HuH-7.5 (cell line): ENCODE results near the gene CREBBP.
"Not testable (repeated sequence)": the region's sequence is repeated elsewhere in the genome, so short reads cannot be mapped to it uniquely, and the experiment has no call there.

Experiments used
- DNase-seq: peaks from one replicate; pipeline ENCODE4 v3.0.0; 2011; ENCODE audit warnings: low spot score

The CREBBP gene

DNA sequence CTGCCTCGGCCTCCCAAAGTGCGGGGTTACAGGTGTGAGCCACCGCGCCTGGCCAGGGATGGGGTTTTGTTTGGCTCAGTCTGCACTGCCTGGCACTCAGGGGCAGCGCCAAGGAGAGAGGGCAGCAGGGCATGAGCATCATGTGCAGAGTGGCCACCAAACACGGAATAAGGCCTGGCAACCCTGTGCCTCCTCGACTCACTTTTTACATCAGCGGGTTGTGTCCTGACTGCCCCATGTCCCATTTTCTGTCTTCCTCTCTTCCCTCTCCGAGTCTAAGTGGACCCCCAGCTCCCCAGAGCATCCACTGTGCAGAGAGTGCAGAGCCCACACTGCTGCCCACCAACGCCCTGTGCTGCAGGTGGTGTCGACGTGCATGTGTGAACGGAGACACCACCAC, 145.0 kb downstream of the CREBBP start:
- DNase-seq: no peak

DNA sequence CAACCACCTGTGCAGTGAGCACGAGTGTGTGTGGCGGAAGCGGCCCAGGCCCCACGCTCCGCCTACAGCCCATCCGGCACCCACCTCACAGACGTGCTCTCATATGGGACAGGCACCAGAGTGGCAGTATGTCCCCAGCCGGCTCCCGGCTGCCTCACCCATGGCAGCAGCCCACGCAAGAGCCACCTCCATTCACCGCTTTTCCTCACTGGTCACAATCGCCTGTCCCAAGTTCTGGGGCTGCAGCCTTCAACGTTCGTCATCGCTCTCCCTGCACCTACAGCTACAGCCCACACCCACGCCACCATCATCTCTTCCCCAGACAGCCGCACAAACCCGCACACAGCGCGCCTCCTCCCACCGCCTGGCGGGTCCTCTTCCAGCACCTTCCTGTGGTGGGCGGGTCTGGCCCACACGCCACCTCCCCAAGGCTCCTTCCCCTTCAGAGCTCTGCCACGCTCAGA, 145.7 kb downstream of the CREBBP start:
- DNase-seq: no peak

DNA sequence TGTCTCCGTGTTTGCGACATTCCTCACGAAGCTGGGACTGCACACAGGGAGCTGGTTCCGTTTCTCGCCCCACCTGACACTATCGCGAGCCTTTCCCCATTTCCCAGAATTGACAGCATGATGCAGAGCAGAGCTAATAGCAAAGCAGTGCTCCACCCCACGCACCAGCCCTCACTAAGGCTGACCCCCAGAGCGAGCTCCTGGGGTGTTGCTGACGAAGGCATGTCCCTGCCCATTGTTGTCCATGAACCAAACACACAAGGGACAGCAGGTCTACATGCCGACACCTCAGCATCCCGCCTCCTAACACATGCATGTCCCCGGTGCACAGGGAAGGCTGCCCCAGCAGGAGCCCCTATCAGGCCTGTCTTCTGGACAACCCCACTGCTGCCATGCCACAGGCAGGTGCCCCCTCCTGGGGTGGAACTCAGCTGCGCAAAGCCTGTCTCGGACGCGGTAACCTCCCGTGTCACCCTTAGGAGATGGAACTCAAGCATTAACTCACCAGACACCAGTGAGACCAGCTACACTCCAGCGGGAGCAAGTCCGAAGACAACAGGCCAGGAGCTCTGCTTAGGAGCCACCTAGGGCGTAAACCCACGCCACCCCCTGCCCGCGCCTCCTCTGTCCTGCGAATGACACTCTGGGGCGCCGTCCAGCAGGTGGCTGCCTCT, 146.3 kb downstream of the CREBBP start:
- DNase-seq: no peak

DNA sequence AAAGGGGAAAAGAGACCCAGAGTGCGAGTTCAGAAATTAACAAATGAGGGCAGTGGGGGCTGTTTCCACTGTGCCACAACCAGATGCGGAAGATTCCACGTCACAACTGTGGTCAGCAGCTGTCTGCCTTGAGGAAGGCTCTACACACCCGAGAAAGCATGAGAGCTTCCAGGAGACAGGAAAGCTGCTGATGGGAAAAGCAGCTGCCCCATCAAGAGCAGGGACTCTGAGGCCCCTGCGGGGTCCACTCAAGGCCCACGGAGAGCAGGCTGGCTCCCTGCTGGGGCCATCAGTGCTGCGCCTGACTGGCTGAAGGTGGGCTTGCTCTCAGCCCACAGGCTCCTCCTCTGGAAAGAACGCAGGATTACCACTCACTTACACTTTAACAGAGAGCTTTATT, 148.3 kb downstream of the CREBBP start:
- no peak for DNase-seq

DNA sequence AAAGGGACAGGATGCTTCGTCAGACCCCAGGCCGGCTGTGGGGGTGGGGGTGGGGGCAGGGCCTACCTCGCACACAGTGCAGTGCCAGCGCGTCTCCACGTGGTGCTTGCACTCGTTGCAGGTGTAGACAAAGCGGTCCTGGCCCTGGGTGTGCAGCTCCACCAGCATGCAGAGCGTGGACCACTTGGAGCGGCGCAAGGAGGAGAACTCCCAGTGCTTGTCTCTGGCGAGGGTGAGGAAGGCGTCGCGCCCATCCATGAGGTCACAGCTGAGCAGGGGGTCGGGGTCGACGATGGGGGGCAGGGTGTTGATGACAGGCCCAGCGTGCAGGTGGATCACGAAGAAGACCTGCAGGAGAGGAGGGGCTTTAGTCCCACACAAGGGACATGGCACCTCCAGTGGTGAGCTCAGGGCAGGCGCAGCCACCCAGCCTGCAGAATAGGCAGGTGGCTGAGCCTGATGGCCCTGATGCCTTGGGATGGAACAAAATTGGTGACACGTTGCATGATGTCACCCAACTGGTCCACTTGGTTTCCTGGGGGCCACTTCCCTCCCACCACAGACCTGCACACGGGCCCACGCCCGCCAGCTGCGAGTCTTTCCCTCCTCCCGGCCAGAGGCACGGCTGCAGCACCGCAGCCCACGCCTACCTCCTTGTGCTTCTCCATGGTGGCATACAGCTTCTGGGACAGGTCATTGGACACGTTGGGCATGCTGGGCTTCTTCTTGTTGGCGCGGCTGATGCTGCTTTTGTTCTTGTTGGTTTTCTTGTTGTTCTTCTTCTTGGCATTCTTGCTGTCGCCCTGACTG, 149.2 kb downstream of the CREBBP start:
- no peak for DNase-seq

DNA sequence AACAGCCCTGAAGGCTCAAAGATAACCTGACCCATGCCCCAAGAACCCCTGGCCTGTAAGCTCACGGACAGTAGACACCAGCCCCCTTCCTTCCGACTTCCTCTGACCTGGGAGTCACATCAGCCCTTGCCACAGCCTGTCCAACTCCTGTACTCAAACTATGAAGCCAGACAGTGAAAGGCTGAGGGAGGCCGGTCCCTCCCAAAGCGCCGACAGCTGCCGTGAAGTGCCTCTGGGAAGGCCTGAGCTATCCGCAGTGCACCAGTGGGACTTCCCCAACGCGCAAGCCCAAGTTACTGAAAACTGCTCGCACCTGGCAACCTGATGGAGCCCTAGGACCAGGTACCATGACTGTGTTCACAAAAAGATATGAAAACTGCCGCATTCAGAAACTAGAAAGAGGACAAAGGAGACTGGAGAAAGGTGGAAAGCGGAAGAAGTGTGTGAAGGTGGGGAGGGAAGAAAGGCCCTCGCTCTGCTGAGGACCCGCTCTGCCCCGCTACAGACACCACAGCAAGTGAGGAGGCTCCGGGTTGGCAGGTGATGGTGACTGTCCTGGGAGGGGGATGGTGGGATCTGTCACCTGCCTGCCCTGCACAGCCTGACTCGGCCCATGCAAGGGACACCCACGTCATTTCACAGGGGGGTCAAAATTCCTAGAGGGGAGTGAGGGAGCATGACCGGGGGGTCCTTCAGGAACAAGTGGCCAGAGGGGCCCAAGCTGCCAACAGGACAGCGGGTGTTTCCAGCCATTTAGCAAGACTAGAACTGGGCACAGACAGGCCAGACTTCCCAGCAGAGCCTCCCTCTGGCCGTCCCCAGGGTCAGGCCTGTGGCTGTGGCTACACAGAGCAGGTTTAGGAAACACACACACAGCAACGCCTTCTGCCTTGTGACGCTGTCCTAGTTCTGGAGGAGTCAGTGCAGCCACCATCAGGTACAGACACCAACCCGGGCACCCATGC, 150.1 kb downstream of the CREBBP start:
- no peak for DNase-seq

DNA sequence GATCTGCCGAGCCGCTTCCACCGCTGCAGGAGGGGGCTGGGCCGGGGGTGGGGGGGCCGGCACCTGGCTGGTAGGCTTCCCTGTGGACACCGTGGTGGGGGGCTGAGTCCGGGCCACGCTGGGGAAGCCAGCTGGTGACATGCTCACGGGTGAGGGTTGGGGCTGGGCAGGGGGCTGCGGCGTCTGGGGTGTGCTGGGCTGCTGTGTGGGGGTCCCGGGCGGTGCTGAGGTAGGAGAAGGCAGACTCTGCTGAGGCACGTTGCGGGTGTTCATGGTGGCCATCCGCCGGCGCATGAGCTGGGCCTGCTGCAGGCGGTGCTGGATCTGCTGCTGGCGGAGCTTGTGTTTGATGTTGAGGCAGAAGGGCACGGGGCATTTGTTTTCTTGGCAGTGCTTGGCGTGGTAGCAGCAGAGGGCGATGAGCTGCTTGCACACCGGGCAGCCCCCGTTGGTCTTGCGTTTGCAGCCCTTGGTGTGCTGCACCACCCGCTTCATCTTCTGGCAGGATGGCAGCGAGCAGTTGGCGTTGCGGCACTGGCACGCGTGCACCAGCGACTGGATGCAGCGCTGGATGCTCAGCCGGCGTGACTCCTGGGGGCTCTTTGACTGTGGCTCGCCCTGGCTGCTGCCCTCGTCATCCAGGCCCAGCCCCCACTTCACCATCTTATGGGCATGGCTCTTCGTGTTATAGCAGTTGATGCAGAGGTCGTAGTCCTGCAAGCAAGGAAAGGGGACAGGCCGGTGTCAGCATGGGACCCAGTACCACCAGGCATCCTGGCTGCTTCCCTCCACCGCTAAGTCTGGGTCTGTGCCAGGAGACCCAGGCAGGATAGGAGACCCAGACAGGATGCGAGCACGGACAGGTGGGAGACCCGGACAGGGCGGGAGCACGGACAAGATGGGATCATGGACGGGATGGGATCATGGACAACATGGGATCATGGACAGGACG, 151.1 kb downstream of the CREBBP start:
- no peak for DNase-seq

DNA sequence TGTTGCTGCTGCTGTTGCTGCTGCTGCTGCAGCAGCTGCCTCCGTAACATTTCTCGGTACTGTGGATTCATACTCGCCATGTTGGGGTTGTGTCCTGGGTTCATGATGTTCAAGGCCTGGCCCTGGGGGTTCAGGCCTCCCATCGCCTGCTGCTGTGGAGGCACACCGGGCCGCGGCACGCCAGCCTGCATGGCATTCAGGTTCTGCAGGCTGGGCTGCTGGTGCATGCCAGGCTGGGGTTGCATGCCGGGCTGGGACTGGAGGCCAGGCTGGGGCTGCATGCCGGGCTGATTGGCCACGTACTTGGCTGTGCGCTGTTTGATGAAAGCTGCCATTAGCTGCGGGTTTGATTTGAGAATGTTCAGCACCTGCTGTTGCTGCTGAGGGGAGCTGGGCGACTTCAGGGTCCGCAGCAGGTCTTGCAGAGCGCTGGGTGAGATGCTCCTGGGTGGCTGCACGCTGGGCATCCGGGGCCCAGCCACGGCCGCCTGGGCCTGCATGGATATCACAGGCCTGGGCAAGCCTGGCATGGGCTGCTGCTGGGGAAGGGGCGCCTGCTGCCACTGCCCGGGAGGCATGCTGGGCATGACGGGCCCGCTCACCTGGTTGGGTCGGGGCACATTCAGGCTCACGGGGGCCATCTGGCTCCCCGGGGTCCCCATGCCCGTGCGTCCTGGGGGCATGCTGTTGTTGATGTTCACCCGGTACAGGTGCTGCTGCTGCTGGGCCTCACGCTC, 151.9 kb downstream of the CREBBP start:
- DNase-seq: no peak

DNA sequence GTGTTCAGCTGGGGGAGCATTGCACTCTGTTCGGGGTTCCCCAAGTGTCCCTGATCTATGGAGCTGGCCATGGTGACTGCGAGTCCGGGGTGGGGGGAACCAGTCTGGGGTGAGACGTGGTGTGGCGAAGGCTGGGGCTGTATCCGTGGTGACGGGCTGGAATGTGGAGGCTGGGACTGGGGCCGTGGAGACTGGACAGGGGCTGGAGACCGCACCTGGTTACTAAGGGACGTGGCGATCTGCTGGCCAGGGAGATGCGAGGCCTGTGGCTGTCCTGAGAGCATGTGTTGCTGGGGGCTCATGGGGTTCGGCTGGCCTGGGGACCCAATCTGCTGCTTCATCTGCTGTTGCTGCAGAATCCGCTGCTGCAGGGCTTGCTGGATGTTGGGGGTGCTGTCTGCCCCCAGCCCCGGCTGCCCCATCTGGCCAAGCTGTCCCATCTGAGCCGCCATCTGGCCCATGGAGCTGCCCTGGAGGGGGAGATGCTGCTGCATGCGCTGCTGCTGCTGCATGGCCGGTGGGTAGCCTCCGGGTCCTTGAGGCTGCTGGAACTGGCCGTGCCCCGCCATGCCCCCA, 152.6 kb downstream of the CREBBP start:
- no peak for DNase-seq

DNA sequence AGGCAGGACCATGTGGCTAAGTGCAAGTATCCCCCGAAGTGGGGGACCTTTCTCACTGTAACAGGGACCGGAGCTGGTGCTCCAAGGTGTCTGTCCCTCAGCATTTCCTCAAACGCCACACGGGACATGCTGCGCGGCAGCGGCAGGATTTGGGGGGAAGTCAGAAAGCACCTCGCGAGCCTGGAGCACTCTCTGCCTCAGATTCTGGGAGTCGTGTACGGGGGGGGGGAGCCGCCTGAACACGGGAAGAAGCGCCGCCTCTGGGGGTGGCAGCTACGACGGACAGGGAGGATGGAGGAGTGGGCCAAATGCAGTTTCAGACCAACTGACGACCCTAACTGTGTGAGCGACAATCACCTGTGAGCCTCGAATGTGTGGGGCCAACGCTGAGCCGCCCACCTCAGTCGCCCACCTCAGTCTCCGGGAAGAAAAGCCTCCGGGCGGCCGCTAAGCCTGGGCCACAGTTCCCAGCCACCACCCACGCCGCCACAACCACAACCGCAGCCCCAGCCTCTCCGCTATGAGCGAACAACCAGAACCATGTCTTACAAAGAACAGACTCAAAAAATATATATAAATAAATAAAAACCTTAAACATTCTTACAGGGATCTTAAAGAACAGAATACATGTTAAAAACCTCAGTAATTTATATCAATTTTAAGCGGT, 154.4 kb downstream of the CREBBP start:
- no peak for DNase-seq

DNA sequence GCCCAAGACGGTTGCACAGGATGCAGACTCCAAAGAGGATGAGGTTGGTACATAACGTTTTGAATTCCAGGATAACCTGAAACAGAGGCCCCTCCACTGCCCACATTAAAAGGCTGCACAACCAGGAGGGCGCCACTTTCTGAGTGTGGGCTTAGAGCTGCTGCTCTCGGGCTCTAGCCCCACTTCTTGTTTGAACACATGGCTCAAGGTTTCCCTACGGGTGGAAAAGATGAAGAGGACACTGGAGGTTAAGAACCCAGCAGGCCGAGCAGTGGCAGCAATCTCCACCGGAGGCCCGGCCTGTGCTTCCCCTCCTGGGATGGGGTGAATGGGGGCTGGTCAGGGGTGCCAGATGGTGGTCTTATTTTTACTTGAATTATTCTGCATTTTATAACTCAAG, 155.2 kb downstream of the CREBBP start:
- DNase-seq: no peak

DNA sequence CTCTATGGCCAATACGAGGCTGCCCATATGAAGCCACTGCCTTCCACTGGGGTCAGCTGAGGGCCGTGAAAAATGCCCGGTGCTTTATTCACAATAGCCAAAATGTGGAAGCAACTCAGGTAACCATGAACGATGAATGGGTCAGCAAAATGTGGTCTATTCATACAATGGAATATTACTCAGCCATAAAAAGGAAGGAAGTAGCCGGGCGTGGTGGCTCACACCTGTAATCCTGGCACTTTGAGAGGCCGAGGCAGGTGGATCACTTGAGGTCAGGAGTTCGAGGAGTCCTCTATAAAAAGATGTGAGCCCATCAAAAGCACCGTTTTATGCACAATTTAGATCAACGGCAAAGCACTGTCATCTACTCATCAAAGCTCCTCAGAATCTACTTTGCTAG, 158.0 kb downstream of the CREBBP start:
- no peak for DNase-seq

DNA sequence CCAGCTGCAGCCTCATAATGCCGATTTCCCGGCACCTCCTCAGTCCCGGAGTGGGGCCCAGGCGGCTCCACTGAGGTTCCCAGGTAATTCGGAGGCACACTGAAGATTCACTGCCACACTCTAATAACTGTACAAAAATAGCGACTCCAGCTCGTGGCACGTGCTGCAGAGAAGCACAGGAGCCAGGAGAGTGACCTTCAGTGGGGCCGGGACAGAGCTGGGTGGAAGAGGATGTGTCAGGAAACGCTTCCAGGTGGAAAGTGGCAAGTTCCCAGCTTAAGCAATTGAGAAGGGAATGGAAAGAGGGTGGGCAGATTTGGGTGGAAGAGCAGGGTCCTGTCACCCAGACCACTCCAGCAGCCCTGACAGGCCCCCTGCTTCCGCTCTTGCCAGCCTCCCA, 160.1 kb downstream of the CREBBP start:
- DNase-seq: no peak

DNA sequence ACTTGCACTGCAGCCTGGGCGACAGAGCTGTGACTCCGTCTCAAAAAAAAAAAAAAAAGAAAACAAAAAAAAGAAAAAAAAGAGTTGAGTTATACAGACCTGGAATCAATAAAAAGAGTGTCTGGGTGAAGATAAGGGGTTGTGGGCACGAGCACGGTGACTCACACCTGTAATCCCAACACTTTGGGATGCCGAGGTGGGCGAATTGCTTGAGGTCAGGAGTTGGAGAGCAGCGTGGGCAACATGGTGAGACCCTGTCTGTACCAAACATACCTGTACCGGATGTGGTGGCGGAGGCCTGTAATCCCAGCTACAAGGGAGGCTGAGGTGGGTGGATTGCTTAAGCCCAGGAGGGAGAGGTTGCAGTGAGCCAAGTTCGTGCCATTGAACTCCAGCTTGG, 161.9 kb downstream of the CREBBP start:
- DNase-seq: no peak

DNA sequence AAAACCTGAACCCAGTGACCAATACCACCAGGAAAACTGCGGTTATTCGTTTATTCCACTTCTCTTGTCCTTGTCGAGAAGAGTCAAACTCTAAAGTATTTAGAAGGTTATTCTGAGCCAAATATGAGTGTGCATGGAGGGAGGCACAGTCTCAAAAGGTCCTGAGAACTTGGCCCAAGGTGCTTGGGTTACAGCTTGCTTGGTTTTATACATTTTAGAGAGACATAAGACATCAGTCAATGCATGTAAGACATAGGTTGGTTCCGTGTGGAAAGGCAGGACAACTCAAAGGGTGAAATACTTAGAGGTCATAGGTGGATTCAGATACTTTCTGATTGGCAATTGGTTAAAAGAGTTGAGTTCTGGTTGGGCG, 162.5 kb downstream of the CREBBP start:
- no peak for DNase-seq

DNA sequence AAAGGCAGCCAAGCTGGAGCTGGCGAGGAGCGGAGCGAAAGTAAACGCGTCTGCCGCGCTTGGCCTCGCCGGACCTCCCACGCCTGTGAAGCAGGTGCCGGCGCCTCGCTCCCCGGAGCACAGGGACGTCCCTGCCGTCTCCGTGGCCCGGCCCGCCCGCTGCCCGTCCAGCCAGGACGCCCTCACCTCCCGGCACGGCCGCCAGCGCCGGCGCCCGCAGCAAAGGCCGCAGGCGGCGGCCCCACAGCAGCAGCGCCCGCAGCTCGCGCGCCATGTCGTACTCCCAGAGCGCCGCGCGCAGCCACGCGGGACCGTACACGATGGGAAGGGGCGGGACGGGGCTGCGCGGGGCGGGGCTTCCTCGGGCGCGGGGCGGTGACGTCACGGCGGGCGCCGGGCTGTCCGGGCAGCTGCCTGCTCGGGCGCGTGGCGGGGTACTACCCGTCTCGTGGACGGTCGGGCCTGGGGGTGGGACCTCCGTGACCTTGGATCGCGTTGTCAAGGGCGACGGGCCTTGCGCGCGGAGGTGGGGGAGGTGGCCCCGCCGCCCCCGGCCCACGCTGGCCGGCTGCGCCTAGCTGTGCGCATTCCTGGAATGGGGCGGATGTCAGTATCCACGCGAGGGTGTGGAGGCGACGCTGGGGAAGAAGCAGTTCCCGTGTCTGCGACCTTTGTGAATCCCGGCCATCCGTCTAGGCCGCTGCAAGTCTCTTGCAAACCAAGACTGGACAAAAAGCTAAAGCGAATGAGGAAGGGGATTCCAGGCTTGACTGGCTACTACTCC, 163.1 kb downstream of the CREBBP start, which contains the start of gene TRAP1:
Gene TRAP1, minus strand, starts transcription at position 290 of the 784 bp plus-strand sequence. Its CDS starts 16 bp downstream, at position 274.
- DNase-seq: peak; percentile 76

DNA sequence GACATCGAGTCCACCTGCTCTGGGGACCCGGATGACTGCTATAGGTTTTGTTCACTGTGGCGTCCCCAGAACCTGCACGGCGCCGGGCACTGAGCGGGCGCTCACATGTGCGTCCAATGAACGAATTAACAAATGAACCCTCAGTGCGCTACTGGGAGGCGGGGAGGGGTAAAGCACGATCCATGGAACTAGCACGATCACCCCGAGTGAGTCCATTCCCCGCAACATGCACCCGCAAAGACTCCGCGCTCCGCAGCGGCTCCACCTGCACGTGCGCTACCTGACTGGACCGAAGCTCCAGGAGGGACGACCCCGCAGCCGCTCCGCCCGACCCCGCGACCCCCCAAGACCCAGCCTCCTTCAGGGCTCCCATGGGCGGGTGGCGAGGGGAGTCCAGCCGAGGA, 163.7 kb downstream of the CREBBP start:
- DNase-seq: peak; percentile 40

DNA sequence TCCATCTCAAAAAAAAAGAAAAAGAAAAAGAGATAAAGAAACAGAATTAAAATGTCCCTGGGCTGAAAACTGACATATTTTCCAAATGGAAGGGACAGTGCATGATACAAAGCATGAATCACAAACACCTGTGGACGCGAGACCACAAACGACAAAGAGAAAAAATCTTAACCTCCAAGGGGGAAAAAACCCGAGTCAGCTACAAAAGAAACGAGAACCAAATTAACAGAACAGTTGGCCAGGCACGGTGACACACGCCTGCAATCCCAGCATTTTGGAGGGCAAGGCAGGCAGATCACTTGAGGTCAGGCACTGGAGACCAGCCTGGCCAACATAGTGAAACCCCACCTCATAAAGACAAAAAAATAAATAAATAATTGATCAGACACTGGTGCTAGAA, 165.1 kb downstream of the CREBBP start:
- no peak for DNase-seq

DNA sequence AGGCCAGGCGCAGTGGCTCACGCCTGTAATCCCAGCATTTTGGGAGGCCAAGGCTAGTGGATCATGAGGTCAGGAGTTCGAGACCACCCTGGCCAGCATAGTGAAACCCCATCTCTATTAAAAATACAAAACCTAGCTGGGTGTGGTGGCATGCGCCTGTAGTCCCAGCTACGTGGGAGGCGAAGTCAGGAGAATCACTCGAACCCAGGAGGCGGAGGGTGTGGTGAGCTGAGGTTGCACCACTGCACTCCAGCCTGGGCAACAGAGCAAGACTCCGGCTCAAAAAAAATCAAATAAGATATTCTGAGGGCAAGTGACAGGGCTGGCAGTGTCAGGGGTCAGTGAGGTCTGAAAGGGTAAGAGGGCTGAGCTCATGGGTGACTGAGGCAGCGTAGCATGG, 166.1 kb downstream of the CREBBP start:
- not testable (repeated sequence) for DNase-seq
